ENCODE results near the gene TGFBR3L.

TGFBR3L gene

DNA sequence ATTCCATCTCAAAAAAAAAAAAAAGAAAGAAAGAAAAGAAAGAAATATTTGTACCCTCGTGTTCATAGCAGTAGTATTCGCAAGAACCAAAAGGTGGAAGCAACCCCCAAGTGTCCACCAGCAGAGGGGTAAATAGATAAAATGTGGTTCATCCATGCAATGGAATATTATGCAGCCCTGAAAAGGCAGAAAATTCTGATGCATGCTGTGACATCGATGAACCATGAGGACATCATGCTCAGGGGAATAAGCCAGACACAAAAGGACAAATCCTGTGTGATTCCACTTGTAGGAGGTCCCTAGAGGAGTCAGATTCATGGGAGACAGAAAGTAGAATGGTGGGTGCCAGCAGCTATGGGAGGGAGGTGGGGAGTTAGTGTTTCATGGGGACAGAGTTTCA is 32.7 kb upstream of the TGFBR3L start:
- DNase-seq (ENCODE audit: low read depth), result no peak
- H3K4me3 ChIP-seq (replicated peaks; ENCODE audit: low read depth, low read length), result no peak overlapping the region
- TF ChIP-seq, protein P1, sequence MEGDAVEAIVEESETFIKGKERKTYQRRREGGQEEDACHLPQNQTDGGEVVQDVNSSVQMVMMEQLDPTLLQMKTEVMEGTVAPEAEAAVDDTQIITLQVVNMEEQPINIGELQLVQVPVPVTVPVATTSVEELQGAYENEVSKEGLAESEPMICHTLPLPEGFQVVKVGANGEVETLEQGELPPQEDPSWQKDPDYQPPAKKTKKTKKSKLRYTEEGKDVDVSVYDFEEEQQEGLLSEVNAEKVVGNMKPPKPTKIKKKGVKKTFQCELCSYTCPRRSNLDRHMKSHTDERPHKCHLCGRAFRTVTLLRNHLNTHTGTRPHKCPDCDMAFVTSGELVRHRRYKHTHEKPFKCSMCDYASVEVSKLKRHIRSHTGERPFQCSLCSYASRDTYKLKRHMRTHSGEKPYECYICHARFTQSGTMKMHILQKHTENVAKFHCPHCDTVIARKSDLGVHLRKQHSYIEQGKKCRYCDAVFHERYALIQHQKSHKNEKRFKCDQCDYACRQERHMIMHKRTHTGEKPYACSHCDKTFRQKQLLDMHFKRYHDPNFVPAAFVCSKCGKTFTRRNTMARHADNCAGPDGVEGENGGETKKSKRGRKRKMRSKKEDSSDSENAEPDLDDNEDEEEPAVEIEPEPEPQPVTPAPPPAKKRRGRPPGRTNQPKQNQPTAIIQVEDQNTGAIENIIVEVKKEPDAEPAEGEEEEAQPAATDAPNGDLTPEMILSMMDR (IDR thresholded peaks at IDR 0.05; ENCODE audit: low read length, missing control alignments), result no peak

DNA sequence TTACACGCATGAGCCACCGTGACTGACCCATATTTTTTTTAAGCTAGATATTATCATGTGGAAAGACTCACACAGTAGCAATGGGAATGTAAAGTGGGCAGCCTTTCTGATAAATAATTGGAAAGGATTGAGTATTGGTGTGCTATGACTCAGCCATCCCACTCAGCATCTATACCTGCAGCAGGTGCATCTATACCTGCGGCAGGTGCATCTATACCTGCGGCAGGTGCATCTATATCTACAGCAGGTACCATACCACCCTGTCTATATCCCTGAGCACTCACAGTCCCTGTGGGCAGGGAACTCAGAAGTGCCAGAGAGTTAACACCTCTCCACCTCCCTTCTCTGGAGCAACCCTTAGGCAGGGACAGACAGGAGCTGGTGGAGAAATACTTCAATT is 31.5 kb upstream of the TGFBR3L start:
- TF ChIP-seq, protein P1 (IDR thresholded peaks at IDR 0.05; ENCODE audit: low read length, missing control alignments), result no peak
- no peak overlapping the region for H3K4me3 ChIP-seq (replicated peaks; ENCODE audit: low read depth, low read length)
- no peak for DNase-seq (ENCODE audit: low read depth)

DNA sequence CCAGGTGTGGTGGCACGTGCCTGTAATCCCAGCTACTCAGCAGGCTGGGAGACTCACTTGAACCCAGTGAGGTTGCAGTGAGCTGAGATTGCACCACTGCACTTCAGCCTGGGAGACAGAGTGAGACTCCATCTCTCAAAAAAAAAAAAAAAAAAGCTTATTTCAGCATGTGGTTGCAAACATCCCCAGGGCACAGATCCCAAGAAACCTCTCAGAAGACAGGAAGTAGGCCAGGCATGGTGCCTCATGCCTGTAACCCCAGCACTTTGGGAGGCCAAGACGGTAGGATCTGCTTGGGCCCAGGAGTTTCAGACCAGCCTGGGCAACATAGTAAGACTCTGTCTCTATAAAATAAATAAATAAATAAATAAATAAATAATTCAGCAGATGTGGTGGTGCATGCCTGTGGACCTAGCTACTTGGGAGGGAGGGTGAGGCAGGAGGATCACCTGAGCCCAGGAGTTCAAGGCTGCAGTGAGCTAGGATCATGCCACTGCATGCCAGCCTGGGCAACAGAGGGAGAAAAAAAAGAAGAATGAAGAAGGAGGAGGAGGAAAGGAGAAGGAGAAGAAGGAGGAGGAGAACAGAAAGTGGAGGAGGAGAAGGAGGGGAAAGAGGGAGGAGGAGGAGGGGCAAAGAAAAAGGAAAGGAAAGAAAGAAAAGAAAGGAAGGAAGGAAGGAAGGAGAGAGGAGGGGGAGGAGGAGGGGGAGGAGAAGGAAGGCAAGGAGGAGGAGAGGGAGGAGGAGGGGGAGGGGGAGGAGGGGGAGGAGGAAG is 30.6 kb upstream of the TGFBR3L start:
- TF ChIP-seq, protein P1 (IDR thresholded peaks at IDR 0.05; ENCODE audit: low read length, missing control alignments), result no peak
- no peak for DNase-seq (ENCODE audit: low read depth)
- H3K4me3 ChIP-seq (replicated peaks; ENCODE audit: low read depth, low read length), result no peak overlapping the region

DNA sequence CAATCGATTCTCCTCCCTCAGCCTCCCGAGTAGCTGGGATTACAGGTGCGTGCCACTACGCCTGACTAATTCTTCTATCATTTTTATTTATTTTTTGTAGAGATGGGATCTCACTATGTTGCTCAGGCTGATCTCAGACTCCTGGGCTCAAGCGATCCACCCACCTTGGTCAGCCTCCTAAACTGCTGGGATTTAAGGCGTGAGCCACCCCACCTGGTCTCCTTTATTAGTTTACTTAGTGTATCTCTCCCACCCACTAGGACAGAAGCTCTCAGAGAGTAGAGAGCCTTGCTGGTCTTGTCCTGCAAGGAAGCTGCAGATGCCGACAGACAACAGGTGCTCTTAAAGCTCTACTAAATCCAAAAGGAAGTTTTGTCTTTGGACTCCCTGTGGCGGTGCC is 28.8 kb upstream of the TGFBR3L start:
- no peak overlapping the region for H3K4me3 ChIP-seq (replicated peaks; ENCODE audit: low read depth, low read length)
- TF ChIP-seq, protein P1 (IDR thresholded peaks at IDR 0.05; ENCODE audit: low read length, missing control alignments), result no peak
- no peak for DNase-seq (ENCODE audit: low read depth)

DNA sequence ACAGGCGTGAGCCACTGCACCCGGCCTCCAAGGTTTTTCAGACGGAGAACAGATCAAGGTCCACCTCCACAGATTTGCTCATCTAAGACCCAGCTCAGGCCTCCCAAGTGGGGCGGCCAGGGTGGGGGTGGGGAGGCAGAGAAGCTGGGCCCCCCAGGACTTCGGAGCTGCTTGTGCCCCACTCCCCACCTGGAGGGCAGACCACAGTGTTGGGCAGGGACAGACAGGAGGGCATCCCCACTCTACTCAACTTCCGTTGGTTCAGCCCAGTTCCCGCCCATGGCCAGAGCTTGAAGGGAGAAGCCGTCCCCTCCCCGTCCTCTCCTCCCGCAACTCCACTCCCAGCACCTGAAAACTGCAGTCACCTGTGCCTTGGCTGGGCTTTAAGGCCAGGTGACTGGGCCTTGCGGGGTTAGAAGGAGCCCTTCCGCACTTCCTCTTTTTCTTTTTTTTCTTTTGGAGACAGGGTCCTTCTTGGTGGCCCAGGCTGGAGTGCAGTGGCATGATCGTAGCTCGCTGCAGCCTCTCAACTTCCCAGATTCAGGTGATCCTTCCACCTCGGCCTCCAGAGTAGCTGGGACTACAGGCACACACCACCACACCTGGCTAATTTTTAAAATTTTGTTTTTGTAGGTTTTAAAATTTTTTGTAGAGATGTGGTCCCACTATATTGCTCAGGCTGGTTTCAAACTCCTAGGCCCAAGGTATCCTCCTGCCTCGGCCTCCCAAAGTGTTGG is 27.1 kb upstream of the TGFBR3L start:
- DNase-seq (ENCODE audit: low read depth), result no peak
- TF ChIP-seq, protein P1 (IDR thresholded peaks at IDR 0.05; ENCODE audit: low read length, missing control alignments), result no peak
- H3K4me3 ChIP-seq (replicated peaks; ENCODE audit: low read depth, low read length), result no peak overlapping the region

DNA sequence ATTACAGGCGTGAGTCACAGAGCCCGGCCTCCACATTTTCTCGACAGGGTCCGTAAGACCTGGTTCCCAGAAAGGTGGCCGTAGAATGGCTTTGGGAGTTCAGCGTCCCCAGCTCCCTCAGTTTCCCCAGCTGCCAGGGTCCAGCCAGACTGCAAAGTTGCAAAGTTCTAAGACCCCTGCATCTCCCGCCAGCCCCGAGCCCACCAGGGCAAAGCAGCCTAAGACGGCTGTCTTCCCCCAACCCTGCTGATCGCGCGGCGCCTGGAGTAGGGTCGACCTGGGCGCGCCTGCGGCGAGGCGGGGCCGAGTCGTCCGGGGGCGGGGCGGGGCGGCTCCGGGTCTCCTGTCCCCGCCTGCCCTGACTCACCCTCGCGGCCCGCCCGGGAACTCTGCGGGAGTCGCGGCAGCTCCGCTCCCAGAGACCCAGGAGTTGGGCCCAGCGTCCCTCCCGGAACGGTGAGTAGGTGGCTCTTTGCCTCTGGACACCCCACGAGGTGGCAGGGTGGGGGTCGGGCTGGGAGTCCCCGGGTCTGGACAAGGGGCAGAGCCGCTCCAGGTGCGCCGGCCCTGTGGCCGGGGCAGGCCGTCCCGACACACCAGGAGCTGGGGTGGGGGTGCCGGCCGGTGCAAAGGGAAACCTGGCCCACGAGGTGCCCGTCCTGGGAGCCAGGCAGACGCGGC is 26.3 kb upstream of the TGFBR3L start, which contains the start of gene LRRC8E:
Gene LRRC8E (plus strand): TSS at position 366 of the 681 bp plus-strand sequence. CDS start 7,094 bp downstream, outside the sequence.
- TF ChIP-seq, protein P1 (IDR thresholded peaks at IDR 0.05; ENCODE audit: low read length, missing control alignments), result no peak
- DNase-seq (ENCODE audit: low read depth), result peak; percentile 53
- H3K4me3 ChIP-seq (replicated peaks; ENCODE audit: low read depth, low read length), result peak within 1 kb of the TSS; percentile 70

Measured in fibroblast of pulmonary artery (primary cell).